M059J (cell line): ENCODE data around the gene UFM1. TPM values are rescaled to one million over a fixed set of nuclear protein-coding genes. Genes with fewer than 3 reads are reported as not detected.
"Not testable (repeated sequence)": the region's sequence is repeated elsewhere in the genome, so short reads cannot be mapped to it uniquely, and the experiment has no call there.

Source experiments
- DNase-seq: peaks from one replicate; pipeline ENCODE4 v3.0.0-alpha.2; 2012; ENCODE audit warnings: low read depth
- total RNA-seq: library from RNA; depleted of rRNA; stranded (reverse); fragments of >200 nt; shearing (Covaris generic); gene quantifications from 2 replicates; pipeline ENCODE4 v1.2.3, GENCODE V29; 2014

Gene UFM1
- total RNA-seq, 1 experiment from 2014 or later, result 69.2 TPM

- no peak for DNase-seq
Measured at GRCh38 chr13:38365661-38366060, 16.0 kb downstream of the UFM1 start.

GRCh38 chr13:38366954-38367645 is 17.4 kb downstream of the UFM1 start:
- peak; percentile 71 for DNase-seq

- DNase-seq, result no peak
Measured at GRCh38 chr13:38369058-38369457, 19.4 kb downstream of the UFM1 start.

- DNase-seq, result not testable (repeated sequence)
Measured at GRCh38 chr13:38370096-38370495, 20.4 kb downstream of the UFM1 start.

- DNase-seq, result peak; percentile 73
Measured at GRCh38 chr13:38372820-38373383, 23.3 kb downstream of the UFM1 start.

- no peak for DNase-seq
Measured at GRCh38 chr13:38376546-38376945, 26.9 kb downstream of the UFM1 start.

GRCh38 chr13:38381890-38382289 is 32.2 kb downstream of the UFM1 start:
- DNase-seq, result peak; percentile 12

- no peak for DNase-seq
Measured at GRCh38 chr13:38382946-38383345, 33.3 kb downstream of the UFM1 start.

GRCh38 chr13:38384171-38384570 is 34.5 kb downstream of the UFM1 start:
- DNase-seq, result no peak

GRCh38 chr13:38385153-38385891 is 35.7 kb downstream of the UFM1 start:
- DNase-seq, result peak; percentile 9

- DNase-seq, result no peak
Measured at GRCh38 chr13:38386421-38386820, 36.8 kb downstream of the UFM1 start.

- no peak for DNase-seq
Measured at GRCh38 chr13:38391341-38391740, 41.7 kb downstream of the UFM1 start.

- DNase-seq, result peak; percentile 91
Measured at GRCh38 chr13:38394777-38395496, 45.3 kb downstream of the UFM1 start.

GRCh38 chr13:38395497-38395788 is 45.8 kb downstream of the UFM1 start:
- DNase-seq, result peak; percentile 85

- peak; percentile 84 for DNase-seq
Measured at GRCh38 chr13:38398711-38399493, 49.3 kb downstream of the UFM1 start.

- DNase-seq, result no peak
Measured at GRCh38 chr13:38399535-38399934, 49.9 kb downstream of the UFM1 start.

GRCh38 chr13:38401276-38401675 is 51.6 kb downstream of the UFM1 start:
- no peak for DNase-seq

GRCh38 chr13:38405216-38405615 is 55.6 kb downstream of the UFM1 start:
- DNase-seq, result no peak

GRCh38 chr13:38409771-38410170 is 60.1 kb downstream of the UFM1 start:
- no peak for DNase-seq

- no peak for DNase-seq
Measured at GRCh38 chr13:38412266-38412665, 62.6 kb downstream of the UFM1 start.
